ENCODE data around the gene CASP14.

Gene CASP14

GRCh38 chr19:15101479-15102082 is 52.3 kb downstream of the CASP14 start:
- H3K27me3 ChIP-seq (ENCODE audit: insufficient read depth, poor library complexity, severe bottlenecking): peaks cover 9% of the 10 kb centered on the region
- no peak overlapping the region for H3K4me3 ChIP-seq (replicated peaks; ENCODE audit: insufficient read depth, low read length)
- peak; percentile 46 to 49 for DNase-seq (ENCODE audit: low read depth in 1 of 2, low spot score in 1 of 2)
- TF ChIP-seq CTCF (IDR thresholded peaks at IDR 0.05; ENCODE audit: insufficient read depth, low read length) (peak; percentile 84), REST (IDR thresholded peaks at IDR 0.05; ENCODE audit: insufficient replicate concordance, low read depth) (no peak)
- H3K27ac ChIP-seq (replicated peaks): no peak overlapping the region

GRCh38 chr19:15104003-15104402 is 54.7 kb downstream of the CASP14 start:
- Histone ChIP-seq H3K27ac (replicated peaks) (no peak overlapping the region), H3K4me3 (replicated peaks; ENCODE audit: insufficient read depth, low read length) (no peak overlapping the region), H3K27me3 (ENCODE audit: insufficient read depth, poor library complexity, severe bottlenecking) (peaks cover 31% of the 10 kb centered on the region)
- no peak for DNase-seq (ENCODE audit: low read depth in 1 of 2, low spot score in 1 of 2)
- TF ChIP-seq GABPA (IDR thresholded peaks at IDR 0.05; ENCODE audit: low read depth): no peak
- TF ChIP-seq SPI1 (IDR thresholded peaks at IDR 0.05; ENCODE audit: borderline replicate concordance, low read depth): no peak
- no peak for TF ChIP-seq POLR2AphosphoS5 (IDR thresholded peaks at IDR 0.05; ENCODE audit: low read depth)
- TF ChIP-seq REST (IDR thresholded peaks at IDR 0.05; ENCODE audit: insufficient replicate concordance, low read depth): no peak
- no peak for TF ChIP-seq CTCF (IDR thresholded peaks at IDR 0.05; ENCODE audit: insufficient read depth, low read length)

- DNase-seq (ENCODE audit: low read depth in 1 of 2, low spot score in 1 of 2): no peak
- Histone ChIP-seq H3K27ac (replicated peaks) (no peak overlapping the region), H3K27me3 (ENCODE audit: insufficient read depth, poor library complexity, severe bottlenecking) (peaks cover 31% of the 10 kb centered on the region), H3K4me3 (replicated peaks; ENCODE audit: insufficient read depth, low read length) (no peak overlapping the region)
- TF ChIP-seq REST (IDR thresholded peaks at IDR 0.05; ENCODE audit: insufficient replicate concordance, low read depth) (no peak), POLR2AphosphoS5 (IDR thresholded peaks at IDR 0.05; ENCODE audit: low read depth) (no peak), CTCF (IDR thresholded peaks at IDR 0.05; ENCODE audit: insufficient read depth, low read length) (no peak), SPI1 (IDR thresholded peaks at IDR 0.05; ENCODE audit: borderline replicate concordance, low read depth) (no peak), GABPA (IDR thresholded peaks at IDR 0.05; ENCODE audit: low read depth) (no peak)
Observed at GRCh38 chr19:15104411-15104810, 55.1 kb downstream of the CASP14 start.

All from HL-60 (cell line).